Kidney (tissue), 14 donors: Measurements from ENCODE around the gene MAP3K14. TPM values are rescaled to one million over a fixed set of nuclear protein-coding genes. Genes with fewer than 3 reads are reported as not detected.

ENCODE experiments used
- DNase-seq, 5 donors: peaks; one replicate each; pipeline ENCODE4 v3.0.0-alpha.2; 2013 to 2020
- FAIRE-seq: peaks from 2 replicates; lab custom pipeline; 2012; peaks lifted over from hg19 to GRCh38; lab: Jason Lieb, UNC
- H3K27ac ChIP-seq, 2 donors: one replicate each; pipeline ENCODE4 v1.7.0; 2013; ENCODE audit warnings: low read depth in 2 of 2, low read length in 2 of 2, inconsistent platforms in 1 of 2
- H3K27me3 ChIP-seq: one replicate; pipeline ENCODE4 v1.7.1; 2013; ENCODE audit warnings: low read length, inconsistent platforms; ENCODE audit not compliant: control insufficient read depth, insufficient read depth
- H3K36me3 ChIP-seq, 3 donors: one replicate each; pipeline versions ENCODE4 v1.7.0 to v1.7.1; 2013; ENCODE audit warnings: low read length in 3 of 3, control low read depth in 1 of 3, inconsistent platforms in 1 of 3; ENCODE audit not compliant: insufficient read depth in 3 of 3, control insufficient read depth in 2 of 3
- H3K4me1 ChIP-seq, 3 donors: one replicate each; pipeline versions ENCODE4 v1.7.0 to v1.7.1; 2013; ENCODE audit warnings: low read length in 3 of 3, inconsistent platforms in 1 of 3, low read depth in 1 of 3; ENCODE audit not compliant: control insufficient read depth in 2 of 3, insufficient read depth in 2 of 3
- H3K4me3 ChIP-seq, 3 donors: one replicate each; pipeline versions ENCODE4 v1.7.0 to v1.8.1; 2013; ENCODE audit warnings: low read length in 3 of 3, control low read depth in 1 of 3, inconsistent platforms in 1 of 3
- H3K9ac ChIP-seq, 3 donors: one replicate each; pipeline versions ENCODE4 v1.7.0 to v1.7.1; 2013; ENCODE audit warnings: low read length in 3 of 3, control low read depth in 1 of 3, inconsistent platforms in 1 of 3
- H3K9me3 ChIP-seq, 3 donors: one replicate each; pipeline versions ENCODE4 v1.7.0 to v1.7.1; 2013; ENCODE audit warnings: low read length in 3 of 3, control low read depth in 1 of 3, inconsistent platforms in 1 of 3; ENCODE audit not compliant: control insufficient read depth in 2 of 3, insufficient read depth in 1 of 3
- intact Hi-C: fragments of 100-400 bp; cut with DNase I; formaldehyde crosslinking; loops from one replicate; pipeline ENCODE4 v1.11.1; 2022
- polyA plus RNA-seq: library from polyadenylated mRNA; stranded (reverse); fragments of 350-450 nt; fragmentation: Illumina TruSeq; extraction: RNeasy Lipid Tissue Mini Kit (QIAGEN cat#74804); gene quantifications from one replicate; pipeline ENCODE4 v1.2.3, GENCODE V29; 2014; ENCODE audit warnings: low read depth, low replicate concordance; ENCODE audit not compliant: insufficient read depth
- total RNA-seq: library from RNA; stranded (reverse); fragmentation: NEBNext Ultra II Directional; extraction: Animal tissue kit (Norgen Biotek cat#: 25700); gene quantifications from one replicate; pipeline ENCODE4 v1.2.1, GENCODE V29; 2021
- TF ChIP-seq, protein P1 (sequence below): IDR thresholded peaks from 3 replicates; pipeline ENCODE4 v1.5.1; 2012; ENCODE audit warnings: mild to moderate bottlenecking, moderate library complexity, borderline replicate concordance; ENCODE audit not compliant: insufficient read depth; ENCODE audit errors: extremely low read depth
- donor health status: control.
- donor health status: control.
- donor health status: control.
- donor health status: control.
- donor health status: control.
- donor health status: DM: yes; HTN: yes; CAD: no.
- donor health status: Normal renal cell carcinoma (clear cell type).

The MAP3K14 gene
- total and polyA plus RNA-seq, 2 donors from 2014 or later, result 7.6 to 24.5 TPM

DNA sequence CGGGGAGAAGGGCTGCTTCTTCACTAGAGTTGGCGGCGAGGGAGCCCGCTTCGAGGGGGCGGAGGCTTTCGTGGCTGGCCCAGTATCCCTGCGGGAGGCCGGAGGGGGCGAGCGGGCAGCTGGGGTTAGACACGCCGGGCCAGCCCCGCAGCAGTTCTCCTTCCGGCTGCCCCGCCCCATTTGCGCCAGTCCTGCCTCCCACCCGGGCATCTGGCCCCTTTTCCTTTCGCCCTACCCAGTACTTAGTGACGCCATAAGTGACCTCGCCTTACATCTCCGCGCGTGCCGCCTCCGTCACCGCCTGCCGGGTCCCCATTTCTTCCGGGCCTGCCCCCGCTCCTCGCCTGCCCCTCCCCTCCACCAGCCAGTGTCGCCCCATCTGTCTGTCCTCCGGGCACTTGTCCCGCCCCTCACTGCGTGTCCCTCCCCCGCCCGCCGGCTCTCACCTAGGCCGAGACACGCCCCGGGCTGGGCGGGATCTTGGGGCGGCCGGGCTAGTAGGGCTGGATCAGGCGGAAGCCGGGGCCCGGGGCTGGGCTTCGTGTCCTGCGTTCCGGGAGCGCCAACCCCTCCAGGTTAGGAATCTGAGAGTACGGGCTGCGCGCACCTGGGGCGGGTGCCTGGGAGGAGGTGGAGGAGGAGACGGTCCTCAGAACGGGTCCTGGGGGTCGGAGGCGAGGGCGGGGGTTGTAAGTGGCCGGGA lies 69.2 kb downstream of the MAP3K14 start:
- TF ChIP-seq, protein P1, sequence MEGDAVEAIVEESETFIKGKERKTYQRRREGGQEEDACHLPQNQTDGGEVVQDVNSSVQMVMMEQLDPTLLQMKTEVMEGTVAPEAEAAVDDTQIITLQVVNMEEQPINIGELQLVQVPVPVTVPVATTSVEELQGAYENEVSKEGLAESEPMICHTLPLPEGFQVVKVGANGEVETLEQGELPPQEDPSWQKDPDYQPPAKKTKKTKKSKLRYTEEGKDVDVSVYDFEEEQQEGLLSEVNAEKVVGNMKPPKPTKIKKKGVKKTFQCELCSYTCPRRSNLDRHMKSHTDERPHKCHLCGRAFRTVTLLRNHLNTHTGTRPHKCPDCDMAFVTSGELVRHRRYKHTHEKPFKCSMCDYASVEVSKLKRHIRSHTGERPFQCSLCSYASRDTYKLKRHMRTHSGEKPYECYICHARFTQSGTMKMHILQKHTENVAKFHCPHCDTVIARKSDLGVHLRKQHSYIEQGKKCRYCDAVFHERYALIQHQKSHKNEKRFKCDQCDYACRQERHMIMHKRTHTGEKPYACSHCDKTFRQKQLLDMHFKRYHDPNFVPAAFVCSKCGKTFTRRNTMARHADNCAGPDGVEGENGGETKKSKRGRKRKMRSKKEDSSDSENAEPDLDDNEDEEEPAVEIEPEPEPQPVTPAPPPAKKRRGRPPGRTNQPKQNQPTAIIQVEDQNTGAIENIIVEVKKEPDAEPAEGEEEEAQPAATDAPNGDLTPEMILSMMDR, result no peak
- Histone ChIP-seq H3K4me1 (peaks cover 0 to 8% (median 0%) of the 10 kb centered on the region in 3 donors), H3K27me3 (no peaks in the 10 kb centered on the region), H3K9ac (peak overlapping the region in 1 of 3 donors; percentile 55), H3K36me3 (no peaks in the 10 kb centered on the region), H3K4me3 (peak overlapping the region; percentile 20 to 59 (median 51)), H3K9me3 (no peaks in the 10 kb centered on the region), H3K27ac (peak overlapping the region; percentile 51 to 53)
- intact Hi-C loops, result no loop called here
- DNase-seq (peak; percentile 88 to 97 (median 94)), FAIRE-seq (no peak)

DNA sequence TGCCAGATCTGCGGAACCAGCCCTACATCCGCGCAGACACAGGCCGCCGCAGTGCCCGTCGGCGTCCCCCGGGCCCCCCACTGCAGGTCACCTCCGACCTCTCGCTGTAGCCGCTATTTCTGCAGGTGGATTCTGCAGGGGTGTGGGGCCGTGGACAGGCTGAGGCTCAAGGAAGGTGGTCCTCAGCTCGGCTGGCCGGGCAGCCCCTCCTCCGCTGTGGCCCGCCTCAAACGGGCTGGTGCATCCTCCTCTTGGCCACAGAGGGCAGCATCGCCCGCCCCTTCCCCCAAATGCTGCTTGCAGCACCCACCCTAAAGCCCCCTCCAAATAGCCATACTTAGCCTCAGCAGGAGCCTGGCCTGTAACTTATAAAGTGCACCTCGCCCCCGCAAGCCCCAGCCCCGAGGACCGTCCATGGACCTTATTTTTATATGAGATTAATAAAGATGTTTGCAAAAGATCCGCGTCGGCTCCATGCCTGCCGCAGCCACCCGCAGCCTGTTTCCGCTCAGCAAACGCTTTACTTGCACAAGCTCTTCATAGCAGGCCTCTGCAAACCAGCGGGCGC lies 69.9 kb downstream of the MAP3K14 start:
- TF ChIP-seq, protein P1, result peak; percentile 32
- intact Hi-C loops, result no loop called here
- peak overlapping the region; percentile 48 to 51 for H3K27ac ChIP-seq
- no peaks in the 10 kb centered on the region for H3K27me3 ChIP-seq
- DNase-seq (peak in 4 of 5 donors; percentile 69 to 86 (median 74)), FAIRE-seq (no peak)
- H3K9me3 ChIP-seq, result no peaks in the 10 kb centered on the region
- peaks cover 0 to 8% (median 0%) of the 10 kb centered on the region in 3 donors for H3K4me1 ChIP-seq
- no peaks in the 10 kb centered on the region for H3K36me3 ChIP-seq
- peak overlapping the region; percentile 26 to 59 (median 51) for H3K4me3 ChIP-seq
- H3K9ac ChIP-seq, result peak overlapping the region in 1 of 3 donors; percentile 55

DNA sequence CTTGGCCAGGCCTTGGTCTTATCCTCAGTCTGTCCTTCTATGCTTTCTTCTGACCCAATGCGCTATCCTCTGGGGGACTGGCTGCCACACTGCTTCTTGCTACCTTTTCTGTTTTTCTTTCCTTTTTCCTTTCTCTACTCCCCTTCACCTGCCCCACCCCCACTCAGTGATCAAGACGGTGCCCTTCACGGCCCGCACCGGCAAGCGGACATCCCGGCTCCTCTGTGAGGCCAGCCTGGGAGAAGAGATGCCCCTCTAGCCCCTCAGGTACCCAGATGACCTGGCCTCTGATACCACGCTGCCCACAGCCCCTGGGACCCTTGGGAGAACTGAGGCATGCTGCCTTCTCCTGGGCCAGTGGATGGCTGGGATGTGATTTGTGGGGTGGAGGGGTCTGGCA lies 70.5 kb downstream of the MAP3K14 start:
- Histone ChIP-seq H3K9ac (no peak overlapping the region), H3K9me3 (no peaks in the 10 kb centered on the region), H3K27me3 (no peaks in the 10 kb centered on the region), H3K4me3 (no peak overlapping the region), H3K4me1 (peaks cover 0 to 10% (median 0%) of the 10 kb centered on the region in 3 donors), H3K36me3 (no peaks in the 10 kb centered on the region), H3K27ac (no peak overlapping the region)
- no peak for DNase-seq
- no peak for FAIRE-seq
- intact Hi-C loops, result no loop called here
- TF ChIP-seq, protein P1, result no peak
